ENCODE results near the gene TRIM56. TPM values are rescaled to one million over a fixed set of nuclear protein-coding genes. Genes with fewer than 3 reads are reported as not detected.

TRIM56 gene
- total and polyA plus RNA-seq, 2 of the 13 experiments (the other 11 are each of a cell fraction or from before 2014, with no cell fraction given), result 3.2 to 7.1 TPM

DNA sequence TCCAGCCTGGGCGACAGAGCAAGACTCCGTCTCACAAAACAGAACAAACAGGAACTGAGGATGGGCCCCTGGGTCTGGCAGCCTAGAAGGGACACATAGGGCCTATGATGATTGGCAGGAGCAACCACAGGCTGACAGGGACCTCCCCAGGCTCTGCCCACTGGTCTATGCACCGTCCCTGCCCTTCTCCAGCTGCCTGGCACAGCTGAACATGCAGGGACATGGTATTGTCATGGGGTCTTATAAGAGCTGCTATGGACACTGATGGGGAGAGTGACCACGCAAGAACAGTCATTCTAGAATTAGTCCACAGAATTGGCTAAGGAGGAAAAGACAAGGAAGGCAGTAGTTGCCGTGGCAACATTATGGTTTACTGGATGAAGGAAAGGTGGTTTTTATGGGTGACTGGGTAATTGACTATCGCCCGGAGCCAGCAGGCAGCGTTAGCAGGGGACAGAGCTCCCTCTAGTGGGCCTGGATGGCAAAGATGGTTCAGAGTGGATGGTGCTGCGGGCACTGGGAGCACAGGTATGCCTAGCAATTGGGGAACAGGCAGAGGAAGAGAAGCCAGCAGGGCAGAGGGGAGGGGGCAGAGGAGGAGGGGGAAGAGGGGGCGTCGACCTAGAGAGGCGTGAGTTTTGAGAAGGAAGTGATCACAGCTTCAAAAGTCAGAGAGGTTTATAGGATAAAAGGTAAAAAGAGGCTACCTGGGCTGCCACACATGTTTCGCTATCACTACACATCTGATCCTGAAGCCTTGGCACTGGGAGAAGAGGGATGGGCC, 7.8 kb upstream of the TRIM56 start (continued):
- TF ChIP-seq ZNF572 (CRISPR knock-in tag; IDR thresholded peaks at IDR 0.05), result no peak
- TF ChIP-seq, protein P1, sequence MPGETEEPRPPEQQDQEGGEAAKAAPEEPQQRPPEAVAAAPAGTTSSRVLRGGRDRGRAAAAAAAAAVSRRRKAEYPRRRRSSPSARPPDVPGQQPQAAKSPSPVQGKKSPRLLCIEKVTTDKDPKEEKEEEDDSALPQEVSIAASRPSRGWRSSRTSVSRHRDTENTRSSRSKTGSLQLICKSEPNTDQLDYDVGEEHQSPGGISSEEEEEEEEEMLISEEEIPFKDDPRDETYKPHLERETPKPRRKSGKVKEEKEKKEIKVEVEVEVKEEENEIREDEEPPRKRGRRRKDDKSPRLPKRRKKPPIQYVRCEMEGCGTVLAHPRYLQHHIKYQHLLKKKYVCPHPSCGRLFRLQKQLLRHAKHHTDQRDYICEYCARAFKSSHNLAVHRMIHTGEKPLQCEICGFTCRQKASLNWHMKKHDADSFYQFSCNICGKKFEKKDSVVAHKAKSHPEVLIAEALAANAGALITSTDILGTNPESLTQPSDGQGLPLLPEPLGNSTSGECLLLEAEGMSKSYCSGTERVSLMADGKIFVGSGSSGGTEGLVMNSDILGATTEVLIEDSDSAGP (CRISPR knock-in tag; IDR thresholded peaks at IDR 0.05; ENCODE audit: borderline replicate concordance), result 0 out of 2 replicates have a peak, but pooled peaks have one; percentile 20
- no peak for TF ChIP-seq KLF11 (CRISPR knock-in tag; IDR thresholded peaks at IDR 0.05)

DNA sequence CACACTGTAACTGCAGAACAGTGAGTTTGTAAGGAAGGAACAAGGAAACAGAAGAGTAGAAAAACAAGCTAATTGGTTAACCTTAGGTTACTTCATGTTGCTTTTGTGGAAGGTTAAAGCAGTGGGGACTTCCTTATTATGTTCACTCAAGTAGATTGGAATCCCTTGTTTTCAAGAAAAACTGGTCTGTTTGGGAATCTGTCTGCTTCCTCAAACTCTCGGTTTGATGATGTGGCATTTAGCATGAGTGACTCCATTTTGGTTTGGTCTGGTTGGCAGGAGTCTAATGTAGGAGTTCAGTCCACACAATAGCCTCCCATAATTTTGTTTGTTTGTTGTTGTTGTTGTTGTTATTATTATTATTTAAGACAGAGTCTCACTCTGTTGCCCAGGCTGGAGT, 3.8 kb upstream of the TRIM56 start:
- Histone ChIP-seq H4K20me1 (ENCODE audit: insufficient read depth, low read length) (no peaks in the 10 kb centered on the region), H3K27ac (ENCODE audit: extremely low read length, insufficient read depth, low read length) (no peak overlapping the region), H3K79me2 (ENCODE audit: insufficient read depth, low read length) (peaks cover 4% of the 10 kb centered on the region), H3K4me1 (ENCODE audit: insufficient read depth, low read length) (peaks cover 41% of the 10 kb centered on the region), H3K4me3 (replicated peaks in 1 of 3; ENCODE audit: insufficient read depth in 1 of 3, low read depth in 2 of 3, low read length in 3 of 3) (no peak overlapping the region), H2AFZ (ENCODE audit: low read length) (no peak overlapping the region), H3K9me3 (ENCODE audit: low read length) (no peaks in the 10 kb centered on the region), H3K36me3 (replicated peaks in 1 of 2; ENCODE audit: control insufficient read depth in 1 of 2, insufficient read depth in 2 of 2, low read length in 2 of 2) (no peaks in the 10 kb centered on the region), H3K9ac (ENCODE audit: insufficient read depth, low read depth, low read length) (no peak overlapping the region), H3K4me2 (ENCODE audit: low read depth, low read length) (no peak overlapping the region), H3K27me3 (ENCODE audit: control insufficient read depth in 1 of 2, insufficient read depth in 2 of 2, low read length in 2 of 2) (peaks cover 0 to 2% of the 10 kb centered on the region in 2 experiments; a peak in 1 of 5 replicates)
- DNase-seq (ENCODE audit: low spot score) (no peak), ATAC-seq (no peak), FAIRE-seq (no peak)
- TF ChIP-seq MEIS2 (CRISPR knock-in tag; IDR thresholded peaks at IDR 0.05) (no peak), MED1 (CRISPR knock-in tag; IDR thresholded peaks at IDR 0.05) (no peak), GTF2F1 (IDR thresholded peaks at IDR 0.05; ENCODE audit: low read length) (no peak), ZNF354B (CRISPR knock-in tag; IDR thresholded peaks at IDR 0.05) (no peak), FOXO1 (CRISPR knock-in tag; IDR thresholded peaks at IDR 0.05) (no peak), ZNF326 (CRISPR knock-in tag; IDR thresholded peaks at IDR 0.05; ENCODE audit: borderline replicate concordance) (no peak), SRY (CRISPR knock-in tag; IDR thresholded peaks at IDR 0.05) (no peak), NFE2L2 (IDR thresholded peaks at IDR 0.05; ENCODE audit: low read length) (no peak), ZNF672 (CRISPR knock-in tag; IDR thresholded peaks at IDR 0.05) (no peak), SSRP1 (CRISPR knock-in tag; IDR thresholded peaks at IDR 0.05) (no peak), RFX3 (CRISPR knock-in tag; IDR thresholded peaks at IDR 0.05) (no peak)
- TF ChIP-seq, protein P2, sequence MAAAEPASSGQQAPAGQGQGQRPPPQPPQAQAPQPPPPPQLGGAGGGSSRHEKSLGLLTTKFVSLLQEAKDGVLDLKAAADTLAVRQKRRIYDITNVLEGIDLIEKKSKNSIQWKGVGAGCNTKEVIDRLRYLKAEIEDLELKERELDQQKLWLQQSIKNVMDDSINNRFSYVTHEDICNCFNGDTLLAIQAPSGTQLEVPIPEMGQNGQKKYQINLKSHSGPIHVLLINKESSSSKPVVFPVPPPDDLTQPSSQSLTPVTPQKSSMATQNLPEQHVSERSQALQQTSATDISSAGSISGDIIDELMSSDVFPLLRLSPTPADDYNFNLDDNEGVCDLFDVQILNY (CRISPR knock-in tag; conservative IDR thresholded peaks at IDR 0.05), result no peak
- in situ Hi-C loops (cut with HindIII; ENCODE audit: extremely low pct_ligation_motif_present, low pct_unique_long_range_greater_than_20kb) (no loop called here), intact Hi-C loops (cut with micrococcal nuclease; ENCODE audit: unreplicated experiment) (no loop called here)
- POLR2A ChIA-PET, result interaction anchor here (1.1 kb wide), 1 partner anchor 41 kb away, joined by 3 read pairs; no protein-coding TSS in a partner anchor
- no TSS peak for BruUV-seq (replicated peaks)
- WGBS (ENCODE audit: low lambda C conversion rate), result 33% methylated on average over 1 of the region's 1 CpG
- CTCF ChIA-PET (ENCODE audit: low intra/inter-chr PET ratio, low total read pairs), result no interaction called here
